Endothelial cell of umbilical vein (primary cell): ENCODE results near the gene TPP1.

Source experiments
- CTCF ChIP-seq, 2 donors: IDR thresholded peaks; 1 replicate in 1 of 2; 2 replicates in 1 of 2; pipeline ENCODE4 v1.5.1; 2011; ENCODE audit warnings: low read length in 2 of 2, mild to moderate bottlenecking in 2 of 2, moderate library complexity in 2 of 2, control low read depth in 1 of 2, inconsistent platforms in 1 of 2, low read depth in 1 of 2; ENCODE audit not compliant: insufficient read depth in 1 of 2; ENCODE audit errors: extremely low read depth in 1 of 2
- EZH2 ChIP-seq: IDR thresholded peaks from 2 replicates; pipeline ENCODE4 v1.6.1; 2012; ENCODE audit warnings: borderline replicate concordance, low read depth, mild to moderate bottlenecking, moderate library complexity, low read length, inconsistent platforms; ENCODE audit not compliant: severe bottlenecking
- GATA2 ChIP-seq: IDR thresholded peaks from 2 replicates; pipeline ENCODE4 v1.7.0; 2011; ENCODE audit warnings: low read depth, mild to moderate bottlenecking, moderate library complexity, mixed read lengths, low read length; ENCODE audit not compliant: insufficient read length, insufficient read depth
- MAX ChIP-seq: IDR thresholded peaks from 2 replicates; pipeline ENCODE4 v1.6.1; 2011; ENCODE audit not compliant: insufficient read depth, insufficient read length
- POLR2A ChIP-seq: IDR thresholded peaks from 2 replicates; pipeline ENCODE4 v1.6.1; 2012; ENCODE audit warnings: low read depth, mild to moderate bottlenecking, control low read depth, low read length
- POLR2AphosphoS5 ChIP-seq: IDR thresholded peaks from 2 replicates; pipeline ENCODE4 v1.6.1; 2012; ENCODE audit warnings: low read depth, mild to moderate bottlenecking, control low read depth, low read length, moderate library complexity; ENCODE audit not compliant: insufficient read depth

DNA sequence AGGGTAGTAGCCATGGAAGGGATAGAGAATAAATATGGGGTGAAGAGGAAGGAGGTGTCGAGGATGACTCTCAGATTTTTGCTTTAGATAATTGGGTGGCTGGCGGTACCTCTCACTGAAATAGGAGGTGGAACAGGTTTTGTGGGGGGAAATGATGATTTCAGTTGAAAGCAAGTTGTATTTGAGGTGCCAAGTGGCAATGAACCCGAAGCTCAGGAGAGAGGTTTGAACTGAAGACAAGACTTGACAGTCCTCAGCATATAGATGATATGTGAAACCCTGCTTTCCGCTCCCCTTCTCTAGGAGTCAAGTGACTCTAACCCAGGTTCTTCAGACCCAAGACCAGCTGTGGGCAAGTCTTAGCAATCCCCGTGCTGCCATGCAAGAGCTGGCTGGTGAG lies 49.5 kb downstream of the TPP1 start:
- TF ChIP-seq CTCF (IDR thresholded peaks at IDR 0.05; ENCODE audit: extremely low read depth in 1 of 2, insufficient read depth in 1 of 2, low read depth in 1 of 2, low read length in 2 of 2) (no peak), POLR2AphosphoS5 (no peak), MAX (no peak), POLR2A (no peak), EZH2 (no peak), GATA2 (no peak)
